CD4-positive, alpha-beta T cell treated with Interleukin-17A for 1 hour (primary cell): ENCODE results near the gene PVR.
A peak's percentile ranks its signal among the peaks of the same experiment; 100 is the strongest.
"Not testable (repeated sequence)": the region's sequence is repeated elsewhere in the genome, so short reads cannot be mapped to it uniquely, and the experiment has no call there.

ENCODE experiments used
- DNase-seq: peaks from one replicate; pipeline ENCODE4 v3.0.0-alpha.2; 2020

Gene PVR

GRCh38 chr19:44680536-44680935 is 36.8 kb downstream of the PVR start:
- DNase-seq: no peak

GRCh38 chr19:44681992-44682790 is 38.5 kb downstream of the PVR start:
- no peak for DNase-seq

- DNase-seq: no peak
Measured at GRCh38 chr19:44682807-44683206, 39.1 kb downstream of the PVR start.

- DNase-seq: no peak
Measured at GRCh38 chr19:44683434-44684210, 39.9 kb downstream of the PVR start.

GRCh38 chr19:44684396-44684795 is 40.7 kb downstream of the PVR start:
- DNase-seq: not testable (repeated sequence)

GRCh38 chr19:44684892-44685863 is 41.5 kb downstream of the PVR start:
- DNase-seq: no peak

- no peak for DNase-seq
Measured at GRCh38 chr19:44685877-44686276, 42.2 kb downstream of the PVR start.

- DNase-seq: no peak
Measured at GRCh38 chr19:44686896-44687295, 43.2 kb downstream of the PVR start.

- DNase-seq: no peak
Measured at GRCh38 chr19:44687888-44688287, 44.2 kb downstream of the PVR start.

GRCh38 chr19:44689290-44690130 is 45.8 kb downstream of the PVR start:
- peak; percentile 74 for DNase-seq

- DNase-seq: no peak
Measured at GRCh38 chr19:44690131-44690440, 46.4 kb downstream of the PVR start.

GRCh38 chr19:44692379-44692721 is 48.6 kb downstream of the PVR start:
- no peak for DNase-seq

GRCh38 chr19:44694184-44694579 is 50.5 kb downstream of the PVR start:
- DNase-seq: peak; percentile 31

GRCh38 chr19:44696939-44697669 is 53.4 kb downstream of the PVR start:
- DNase-seq: no peak

GRCh38 chr19:44697670-44698034 is 53.9 kb downstream of the PVR start:
- DNase-seq: no peak

GRCh38 chr19:44698492-44699201 is 54.9 kb downstream of the PVR start, which contains the start of gene CEACAM16:
CEACAM16 (plus strand) TSS chr19:44699151; CDS start chr19:44701457, 2,306 bp downstream.
- no peak for DNase-seq

- DNase-seq: no peak
Measured at GRCh38 chr19:44700547-44700946, 56.8 kb downstream of the PVR start.

- no peak for DNase-seq
Measured at GRCh38 chr19:44701228-44701627, 57.5 kb downstream of the PVR start.

GRCh38 chr19:44702551-44703176 is 59.0 kb downstream of the PVR start:
- no peak for DNase-seq

- DNase-seq: no peak
Measured at GRCh38 chr19:44703336-44704078, 59.8 kb downstream of the PVR start.
